ENCODE measurements around the gene ARRDC3. TPM values are rescaled to one million over a fixed set of nuclear protein-coding genes. Genes with fewer than 3 reads are reported as not detected.

The ARRDC3 gene
- total RNA-seq, 1 donor from 2014 or later: 109 TPM

GRCh38 chr5:91420879-91421278 is 37.8 kb upstream of the ARRDC3 start:
- H3K4me3 Mint-ChIP-seq (ENCODE audit: unreplicated experiment): no peak overlapping the region
- no peaks in the 10 kb centered on the region for H3K4me1 Mint-ChIP-seq (ENCODE audit: low read depth, unreplicated experiment)
- H3K9me3 Mint-ChIP-seq (ENCODE audit: unreplicated experiment): no peaks in the 10 kb centered on the region
- no peak for TF ChIP-seq CTCF (IDR thresholded peaks at IDR 0.05; ENCODE audit: partially characterized antibody, unreplicated experiment)
- DNase-seq: no peak
- no peaks in the 10 kb centered on the region for H3K27me3 Mint-ChIP-seq (ENCODE audit: unreplicated experiment)
- no peak overlapping the region for H3K27ac Mint-ChIP-seq (ENCODE audit: unreplicated experiment)
- H3K36me3 Mint-ChIP-seq (ENCODE audit: unreplicated experiment): no peaks in the 10 kb centered on the region

- no peaks in the 10 kb centered on the region for H3K36me3 Mint-ChIP-seq (ENCODE audit: unreplicated experiment)
- H3K4me3 Mint-ChIP-seq (ENCODE audit: unreplicated experiment): no peak overlapping the region
- peak; percentile 98 for TF ChIP-seq CTCF (IDR thresholded peaks at IDR 0.05; ENCODE audit: partially characterized antibody, unreplicated experiment)
- DNase-seq: peak; percentile 46
- H3K9me3 Mint-ChIP-seq (ENCODE audit: unreplicated experiment): no peaks in the 10 kb centered on the region
- H3K4me1 Mint-ChIP-seq (ENCODE audit: low read depth, unreplicated experiment): no peaks in the 10 kb centered on the region
- no peak overlapping the region for H3K27ac Mint-ChIP-seq (ENCODE audit: unreplicated experiment)
- H3K27me3 Mint-ChIP-seq (ENCODE audit: unreplicated experiment): no peaks in the 10 kb centered on the region
Measured at GRCh38 chr5:91419571-91420537, 36.7 kb upstream of the ARRDC3 start.

GRCh38 chr5:91419136-91419535 is 36.0 kb upstream of the ARRDC3 start:
- Mint-ChIP-seq H3K4me3 (ENCODE audit: unreplicated experiment) (no peak overlapping the region), H3K9me3 (ENCODE audit: unreplicated experiment) (no peaks in the 10 kb centered on the region), H3K36me3 (ENCODE audit: unreplicated experiment) (no peaks in the 10 kb centered on the region), H3K27me3 (ENCODE audit: unreplicated experiment) (no peaks in the 10 kb centered on the region), H3K4me1 (ENCODE audit: low read depth, unreplicated experiment) (no peaks in the 10 kb centered on the region), H3K27ac (ENCODE audit: unreplicated experiment) (no peak overlapping the region)
- no peak for DNase-seq
- no peak for TF ChIP-seq CTCF (IDR thresholded peaks at IDR 0.05; ENCODE audit: partially characterized antibody, unreplicated experiment)

- Mint-ChIP-seq H3K9me3 (ENCODE audit: unreplicated experiment) (no peaks in the 10 kb centered on the region), H3K4me1 (ENCODE audit: low read depth, unreplicated experiment) (no peaks in the 10 kb centered on the region), H3K27ac (ENCODE audit: unreplicated experiment) (no peak overlapping the region), H3K27me3 (ENCODE audit: unreplicated experiment) (no peaks in the 10 kb centered on the region), H3K4me3 (ENCODE audit: unreplicated experiment) (no peak overlapping the region), H3K36me3 (ENCODE audit: unreplicated experiment) (no peaks in the 10 kb centered on the region)
- no peak for TF ChIP-seq CTCF (IDR thresholded peaks at IDR 0.05; ENCODE audit: partially characterized antibody, unreplicated experiment)
- no peak for DNase-seq
Measured at GRCh38 chr5:91418158-91418557, 35.0 kb upstream of the ARRDC3 start.

- Mint-ChIP-seq H3K27me3 (ENCODE audit: unreplicated experiment) (no peaks in the 10 kb centered on the region), H3K4me1 (ENCODE audit: low read depth, unreplicated experiment) (no peaks in the 10 kb centered on the region), H3K4me3 (ENCODE audit: unreplicated experiment) (no peak overlapping the region), H3K9me3 (ENCODE audit: unreplicated experiment) (no peaks in the 10 kb centered on the region), H3K27ac (ENCODE audit: unreplicated experiment) (no peak overlapping the region), H3K36me3 (ENCODE audit: unreplicated experiment) (no peaks in the 10 kb centered on the region)
- no peak for TF ChIP-seq CTCF (IDR thresholded peaks at IDR 0.05; ENCODE audit: partially characterized antibody, unreplicated experiment)
- no peak for DNase-seq
Measured at GRCh38 chr5:91417219-91417618, 34.1 kb upstream of the ARRDC3 start.

Data from glutamatergic neuron (in vitro differentiated cells).